Breast epithelium (tissue), 3 donors: Measurements from ENCODE around the gene FAM20C.

ENCODE experiments used
- CTCF ChIP-seq, 3 donors: fragments of 450-650 bp; IDR thresholded peaks; one replicate each; pipeline ENCODE4 v1.5.1; 2016 to 2017; ENCODE audit warnings: antibody characterized with exemption in 3 of 3, mild to moderate bottlenecking in 3 of 3, moderate library complexity in 3 of 3
- POLR2A ChIP-seq: fragments of 450-650 bp; IDR thresholded peaks from one replicate; pipeline ENCODE4 v1.6.1; 2016; ENCODE audit warnings: antibody characterized with exemption, mild to moderate bottlenecking, moderate library complexity

- no peak for TF ChIP-seq CTCF (IDR thresholded peaks at IDR 0.05)
- no peak for TF ChIP-seq POLR2A
Observed at GRCh38 chr7:235576-236395, 43.4 kb downstream of the FAM20C start.
